IPS-NIHi7 (cell line): ENCODE measurements around the gene TNNI3.
"Not testable (repeated sequence)": the region's sequence is repeated elsewhere in the genome, so short reads cannot be mapped to it uniquely, and the experiment has no call there.

Source experiments
- DNase-seq: peaks from one replicate; pipeline ENCODE4 v3.0.0; 2012; ENCODE audit warnings: mixed read lengths; ENCODE audit errors: extremely low spot score

Gene TNNI3

GRCh38 chr19:55157064-55157908 lies at the start of gene TNNI3:
TNNI3 (minus strand) TSS chr19:55157732; CDS start chr19:55157589, 143 bp downstream.
- no peak for DNase-seq

- peak; percentile 97 for DNase-seq
These were observed 49.4 kb upstream of the TNNI3 start for GRCh38 chr19:55206664-55207500.

GRCh38 chr19:55202199-55202598 lies 44.7 kb upstream of the TNNI3 start:
- not testable (repeated sequence) for DNase-seq

- no peak for DNase-seq
These were observed 42.2 kb upstream of the TNNI3 start for GRCh38 chr19:55199620-55200204.

DNA sequence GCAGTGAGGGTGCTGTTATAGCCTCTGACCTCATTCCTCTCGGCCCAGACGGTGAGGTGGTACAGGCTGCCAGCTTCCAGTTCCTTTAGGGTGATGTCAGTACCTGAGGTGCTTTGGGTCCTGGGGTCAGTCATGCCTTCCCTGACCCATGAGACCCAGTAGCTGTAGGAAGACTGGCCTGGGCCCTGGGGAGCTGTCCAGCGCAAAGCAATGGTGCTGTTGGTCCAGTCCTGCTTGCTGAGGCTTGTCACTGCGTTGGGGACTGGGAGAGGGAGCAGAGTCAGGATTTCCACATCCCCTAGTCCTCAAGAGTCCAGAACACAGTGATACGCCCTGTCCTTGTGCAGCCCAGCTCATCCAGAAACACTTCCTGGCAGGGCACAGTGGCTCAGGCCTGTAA lies 41.1 kb upstream of the TNNI3 start:
- peak; percentile 41 for DNase-seq

- DNase-seq, result no peak
These were observed 40.0 kb upstream of the TNNI3 start for GRCh38 chr19:55197528-55197927.

DNA sequence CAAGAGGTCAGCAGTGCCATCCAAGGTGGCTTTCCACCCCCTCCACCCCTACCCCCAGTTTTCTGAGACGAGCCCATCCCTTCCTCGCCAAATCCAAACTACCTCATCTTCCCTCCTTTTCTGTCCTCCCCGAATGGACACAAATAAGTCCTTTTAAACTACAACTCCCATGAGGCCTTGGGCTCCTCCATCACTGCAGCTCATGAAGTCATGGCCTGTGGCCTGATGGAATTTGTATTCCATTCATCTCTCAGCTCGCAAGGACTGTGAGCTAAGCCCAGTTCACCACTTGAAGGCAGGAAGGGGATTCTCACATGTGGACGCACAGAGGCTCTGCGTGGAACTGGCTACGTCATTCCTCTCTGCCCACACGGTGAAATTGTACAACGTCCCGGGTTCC lies 39.3 kb upstream of the TNNI3 start:
- DNase-seq, result no peak

DNA sequence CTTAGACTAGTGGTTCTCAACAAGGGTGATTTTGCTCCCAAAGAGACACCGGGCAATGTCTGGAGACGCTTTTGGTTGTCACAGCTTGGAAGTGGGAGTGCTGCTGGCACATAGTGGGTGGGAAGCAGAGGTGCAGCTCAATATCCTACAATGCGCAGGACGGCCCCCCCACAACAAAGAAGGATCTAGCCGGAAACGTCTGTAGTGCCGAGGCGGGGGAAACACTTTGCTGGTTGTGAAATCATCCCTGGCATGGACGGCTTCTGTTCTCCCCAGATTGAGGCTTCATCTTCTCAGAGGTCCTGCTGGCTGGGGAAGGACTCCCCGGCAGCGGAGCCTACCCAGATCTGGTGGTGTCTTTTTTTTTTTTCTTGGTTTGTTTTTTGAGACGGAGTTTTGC lies 35.9 kb upstream of the TNNI3 start:
- DNase-seq, result no peak

DNA sequence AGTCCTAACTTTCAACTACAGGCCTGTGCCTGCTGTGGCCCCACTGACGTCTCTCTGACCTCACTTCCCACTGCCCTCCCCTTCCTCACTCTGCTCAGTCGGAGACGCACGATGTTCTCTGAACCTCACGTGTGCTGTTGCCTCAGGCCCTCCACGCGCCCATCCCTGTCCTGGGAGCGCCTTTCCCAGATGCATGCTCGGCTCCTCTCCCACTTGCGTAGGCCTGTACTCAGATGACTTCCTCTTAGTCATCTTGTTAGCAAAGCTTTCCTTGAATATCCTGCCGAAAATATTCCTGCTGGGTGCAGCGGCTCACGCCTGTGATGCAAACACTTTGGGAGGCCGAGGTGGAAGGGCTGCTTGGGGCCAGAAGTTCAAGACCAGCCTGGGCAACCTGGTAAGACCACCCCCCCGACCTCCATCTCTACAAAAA lies 31.9 kb upstream of the TNNI3 start:
- no peak for DNase-seq

DNA sequence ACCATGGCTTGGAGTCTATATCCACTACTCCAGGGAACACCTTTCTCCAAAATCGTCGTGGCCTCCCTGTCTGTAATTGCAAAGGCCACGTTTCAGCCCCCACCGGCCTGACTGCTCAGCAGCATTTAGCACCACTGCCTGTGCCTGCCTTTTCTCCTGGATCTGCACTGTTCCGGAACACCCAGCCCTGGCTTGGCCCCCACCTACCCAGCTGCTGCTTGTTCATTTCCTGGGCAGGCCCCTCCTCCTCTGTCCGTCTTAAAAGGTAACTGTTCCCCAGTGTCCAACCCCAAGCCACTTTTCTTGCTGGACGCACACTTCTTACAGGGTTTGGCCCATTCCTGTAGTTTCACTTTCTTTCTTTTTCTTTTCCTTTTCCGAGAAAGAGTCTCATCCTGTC lies 31.1 kb upstream of the TNNI3 start:
- DNase-seq, result no peak

DNA sequence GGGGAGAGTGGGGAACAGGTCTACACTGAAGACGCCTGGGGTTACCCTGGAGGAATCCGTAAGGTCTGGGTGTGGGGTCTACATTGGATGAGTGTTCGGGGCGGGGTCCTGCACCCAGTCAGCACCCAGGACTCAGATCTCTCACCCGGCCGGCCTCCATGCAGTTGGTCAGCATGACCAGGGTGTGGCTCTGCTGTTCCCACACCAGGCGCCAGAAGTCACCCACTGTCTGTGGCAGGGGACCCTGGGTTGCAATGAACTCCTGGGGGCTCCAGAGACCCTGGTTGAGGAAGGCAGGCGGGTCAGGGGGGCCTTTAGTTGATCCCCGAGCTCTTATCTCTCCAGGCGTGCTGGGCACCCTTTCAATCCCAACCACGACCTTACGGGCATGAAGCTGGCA lies 28.5 kb upstream of the TNNI3 start:
- no peak for DNase-seq

DNA sequence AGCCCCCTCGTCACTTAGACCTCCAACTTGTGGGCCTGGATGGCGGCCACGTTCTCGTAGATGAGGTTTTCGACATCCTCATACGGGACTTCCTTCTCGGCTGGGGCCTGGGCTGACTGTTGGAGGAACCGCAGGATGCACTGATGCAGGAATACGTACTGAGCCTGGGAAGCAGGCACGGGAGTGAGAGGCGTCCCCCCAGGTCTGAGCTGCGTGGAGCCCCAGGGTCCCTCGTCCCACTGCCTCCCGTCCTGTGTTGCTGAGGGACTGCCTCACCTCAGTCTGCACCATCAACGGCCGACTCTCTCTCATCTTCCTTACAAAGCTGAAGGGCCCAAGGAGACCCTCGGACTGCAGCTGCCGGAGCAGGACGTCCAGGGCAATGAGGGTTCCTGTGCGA lies 24.2 kb upstream of the TNNI3 start:
- no peak for DNase-seq

GRCh38 chr19:55179606-55180484 lies 22.3 kb upstream of the TNNI3 start, which contains the start of gene SYT5:
SYT5 (minus strand) TSS chr19:55180289; CDS start chr19:55179041, 1,248 bp downstream.
- peak; percentile 91 for DNase-seq

DNA sequence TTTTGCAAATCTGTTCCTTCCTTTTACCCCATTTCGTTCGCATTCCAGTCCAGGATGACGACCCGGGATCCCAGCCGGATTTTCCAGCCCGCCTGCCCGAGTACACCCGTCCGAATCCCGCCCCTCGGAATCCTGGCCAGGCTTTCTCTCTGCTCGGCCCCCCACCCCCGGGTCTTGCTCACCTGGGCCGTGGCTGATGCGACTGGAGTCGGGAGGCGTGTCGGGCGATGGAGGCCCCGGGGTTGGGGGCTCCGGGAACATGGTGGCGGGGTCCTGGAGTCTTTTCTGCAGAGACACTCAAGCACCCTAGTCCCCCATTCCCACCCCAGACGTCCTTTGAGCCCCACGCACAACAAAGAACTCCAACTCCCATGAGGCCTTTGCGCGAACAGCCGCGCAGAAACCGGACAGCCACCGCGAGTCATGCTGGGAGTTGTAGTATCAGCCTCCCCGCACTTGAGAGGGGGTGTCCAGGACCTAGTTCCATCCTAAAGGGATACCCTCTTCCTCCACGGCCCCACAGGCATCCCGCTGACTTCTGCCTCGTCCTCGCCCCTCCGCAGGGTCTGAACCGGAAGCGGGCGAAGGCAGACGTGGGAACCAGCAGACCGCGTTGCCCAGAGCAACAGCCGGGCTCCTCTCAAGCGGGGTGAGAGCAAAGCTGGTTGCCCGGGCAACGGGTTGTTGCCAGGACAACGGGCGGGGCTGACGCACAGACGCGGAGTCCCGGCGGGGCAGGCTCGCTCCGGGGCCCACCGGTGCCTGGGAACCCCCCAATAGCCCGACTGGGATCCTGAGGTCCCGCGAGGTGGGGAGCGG lies 21.5 kb upstream of the TNNI3 start:
- DNase-seq, result peak; percentile 88

DNA sequence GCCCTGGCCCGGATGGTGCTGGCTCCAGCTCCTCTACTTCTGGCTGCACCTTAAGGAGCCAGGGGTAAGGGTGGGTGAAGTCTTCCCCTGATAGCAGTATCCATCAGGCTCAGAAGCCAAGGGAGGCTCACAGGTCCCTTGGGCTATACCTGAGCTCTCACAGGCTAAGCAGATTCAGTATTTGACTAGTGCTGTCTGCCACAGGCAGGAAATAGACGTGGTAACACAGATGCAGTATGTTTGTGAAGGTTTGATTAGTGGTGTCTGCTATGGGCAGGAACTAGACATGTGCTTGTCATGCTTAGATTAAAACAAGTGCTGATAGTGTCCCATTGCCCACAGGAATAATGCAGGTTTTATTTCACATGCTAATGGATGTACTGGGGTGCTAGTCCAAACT lies 18.5 kb upstream of the TNNI3 start:
- DNase-seq, result no peak

DNA sequence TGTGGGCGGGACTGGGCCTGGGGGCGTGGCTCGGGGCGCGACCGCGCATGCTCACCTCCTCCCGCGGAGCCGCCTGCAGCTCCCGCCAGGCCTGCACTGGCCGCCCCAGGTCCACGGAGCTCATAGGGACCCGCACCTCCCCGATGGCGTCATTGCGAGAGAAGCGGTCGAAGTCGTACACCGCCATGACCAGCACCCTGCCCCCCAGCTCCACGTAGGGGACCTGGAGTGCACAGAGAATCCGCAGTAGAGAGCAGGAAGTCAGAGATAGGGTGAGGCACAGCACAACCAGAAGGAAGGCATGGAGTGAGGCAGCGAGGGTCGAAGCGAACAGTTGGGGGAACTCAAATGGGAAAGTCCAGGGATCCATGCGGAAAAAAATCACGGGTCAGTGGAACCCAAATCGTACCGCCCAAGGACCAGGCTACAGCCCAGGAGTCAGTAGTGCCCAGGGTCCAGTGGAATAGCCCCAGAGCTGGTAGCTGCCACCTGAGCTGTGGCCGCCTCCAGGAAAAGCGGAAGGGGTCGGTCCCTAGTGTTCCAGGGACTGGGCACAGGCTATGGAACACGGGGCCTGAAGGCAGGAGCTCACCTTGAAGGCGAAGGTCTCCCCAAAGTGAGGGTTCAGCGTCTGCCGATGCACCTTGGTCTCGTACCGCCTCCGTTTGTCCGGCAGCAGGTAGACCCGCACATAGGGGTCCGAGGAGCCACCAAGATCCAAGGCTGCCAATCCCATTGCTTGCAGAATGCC lies 17.8 kb upstream of the TNNI3 start:
- peak; percentile 62 for DNase-seq

DNA sequence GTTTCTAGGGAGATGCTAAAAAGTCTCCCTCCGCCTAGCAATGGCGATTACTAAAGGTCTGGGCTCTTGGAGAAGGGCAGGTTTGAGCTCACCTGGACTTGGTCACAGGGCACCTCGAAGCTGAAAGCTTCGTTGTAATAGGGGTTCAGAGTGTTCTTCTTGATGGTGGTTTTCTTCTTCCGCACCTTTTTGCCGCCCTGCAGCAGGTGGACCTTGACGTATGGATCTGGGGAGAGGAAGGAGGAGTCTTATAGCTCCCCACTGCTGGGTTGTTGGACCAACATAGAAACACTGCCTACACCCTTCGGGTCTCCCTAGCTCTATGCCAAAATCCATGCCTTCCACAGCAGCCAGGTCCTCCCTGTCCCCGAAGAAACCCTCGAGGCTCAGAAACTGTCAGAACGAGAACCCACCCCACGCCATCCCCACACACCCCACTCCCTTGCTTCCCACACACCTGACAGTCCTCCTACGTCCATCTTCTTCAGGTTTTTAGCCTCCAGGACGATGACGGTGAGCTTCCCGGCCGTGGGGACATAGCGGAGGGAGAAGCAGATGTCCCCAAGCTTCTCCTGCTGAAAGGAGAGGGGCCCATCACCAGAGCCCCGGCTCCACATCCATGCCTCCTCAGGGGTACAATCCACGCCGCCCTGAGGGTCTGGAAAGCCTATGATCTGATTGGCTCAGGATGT lies 17.0 kb upstream of the TNNI3 start:
- DNase-seq, result no peak

GRCh38 chr19:55173714-55174409 lies 16.3 kb upstream of the TNNI3 start:
- peak; percentile 84 for DNase-seq
